Measurements from ENCODE around the gene TMEM229B.
"Not testable (repeated sequence)": the region's sequence is repeated elsewhere in the genome, so short reads cannot be mapped to it uniquely, and the experiment has no call there.

Gene TMEM229B

GRCh38 chr14:67451667-67452066 lies 36.9 kb downstream of the TMEM229B start:
- not testable (repeated sequence) for H3K27me3 ChIP-seq (ENCODE audit: control insufficient read depth in 3 of 3, insufficient read depth in 3 of 3, low read depth in 1 of 3, low read length in 3 of 3); H3K14ac ChIP-seq (ENCODE audit: low read length); H2BK15ac ChIP-seq (ENCODE audit: low read length); H2BK12ac ChIP-seq (ENCODE audit: low read length); H3K4ac ChIP-seq (ENCODE audit: low read length); H2BK5ac ChIP-seq (ENCODE audit: low read length); H3K4me1 ChIP-seq (ENCODE audit: control insufficient read depth in 2 of 2, insufficient read depth in 1 of 2, low read depth in 1 of 2, low read length in 2 of 2); H2BK120ac ChIP-seq (ENCODE audit: low read depth, low read length); H3K36me3 ChIP-seq (replicated peaks in 1 of 2; ENCODE audit: control insufficient read depth in 2 of 2, insufficient read depth in 2 of 2, low read length in 2 of 2); H3K9ac ChIP-seq (ENCODE audit: low read depth, low read length, poor library complexity); H3K4me3 ChIP-seq (ENCODE audit: low read length in 2 of 2); H4K91ac ChIP-seq (ENCODE audit: low read depth, low read length, poor library complexity); H3K23ac ChIP-seq (ENCODE audit: low read depth, low read length, poor library complexity); H2AFZ ChIP-seq (ENCODE audit: low read length); H3K9me3 ChIP-seq (replicated peaks in 1 of 2; ENCODE audit: control insufficient read depth in 2 of 2, insufficient read depth in 1 of 2, low read depth in 1 of 2, low read length in 2 of 2); H3K4me2 ChIP-seq (ENCODE audit: insufficient read depth, low read length, poor library complexity, severe bottlenecking); H3K27ac ChIP-seq (replicated peaks; ENCODE audit: low read length); H3K18ac ChIP-seq (ENCODE audit: low read length); H2AK5ac ChIP-seq (ENCODE audit: low read depth, low read length); H4K8ac ChIP-seq (ENCODE audit: low read depth, low read length); DNase-seq (ENCODE audit: low spot score); H3K79me1 ChIP-seq (ENCODE audit: low read depth, low read length)
- no CpG with 5 or more reads among the region's 6 CpGs for WGBS, 2 donors (ENCODE audit: extremely low coverage in 2 of 2, insufficient read length in 2 of 2, insufficient replicate concordance in 1 of 2)

- Histone ChIP-seq H4K8ac (ENCODE audit: low read depth, low read length) (no peak overlapping the region), H3K27ac (replicated peaks; ENCODE audit: low read length) (no peak overlapping the region), H3K4me1 (ENCODE audit: control insufficient read depth in 2 of 2, insufficient read depth in 1 of 2, low read depth in 1 of 2, low read length in 2 of 2) (no peaks in the 10 kb centered on the region), H2AK5ac (ENCODE audit: low read depth, low read length) (no peak overlapping the region), H4K91ac (ENCODE audit: low read depth, low read length, poor library complexity) (no peak overlapping the region), H3K23ac (ENCODE audit: low read depth, low read length, poor library complexity) (no peak overlapping the region), H2AFZ (ENCODE audit: low read length) (no peak overlapping the region), H2BK5ac (ENCODE audit: low read length) (no peak overlapping the region), H3K4me3 (ENCODE audit: low read length in 2 of 2) (no peak overlapping the region), H2BK120ac (ENCODE audit: low read depth, low read length) (no peak overlapping the region), H3K9ac (ENCODE audit: low read depth, low read length, poor library complexity) (no peak overlapping the region), H3K36me3 (replicated peaks in 1 of 2; ENCODE audit: control insufficient read depth in 2 of 2, insufficient read depth in 2 of 2, low read length in 2 of 2) (no peaks in the 10 kb centered on the region), H3K27me3 (ENCODE audit: control insufficient read depth in 3 of 3, insufficient read depth in 3 of 3, low read depth in 1 of 3, low read length in 3 of 3) (peaks cover 0 to 12% (median 0%) of the 10 kb centered on the region in 3 experiments), H3K9me3 (replicated peaks in 1 of 2; ENCODE audit: control insufficient read depth in 2 of 2, insufficient read depth in 1 of 2, low read depth in 1 of 2, low read length in 2 of 2) (no peaks in the 10 kb centered on the region), H3K79me1 (ENCODE audit: low read depth, low read length) (no peaks in the 10 kb centered on the region), H3K4ac (ENCODE audit: low read length) (no peak overlapping the region), H2BK15ac (ENCODE audit: low read length) (no peak overlapping the region), H3K14ac (ENCODE audit: low read length) (no peak overlapping the region), H3K18ac (ENCODE audit: low read length) (no peak overlapping the region), H2BK12ac (ENCODE audit: low read length) (no peak overlapping the region), H3K4me2 (ENCODE audit: insufficient read depth, low read length, poor library complexity, severe bottlenecking) (no peak overlapping the region)
- DNase-seq (ENCODE audit: low spot score) = no peak
- WGBS, 2 donors (ENCODE audit: extremely low coverage in 2 of 2, insufficient read length in 2 of 2, insufficient replicate concordance in 1 of 2) = no CpG with 5 or more reads among the region's 2 CpGs
Observed at GRCh38 chr14:67449096-67449495, 39.4 kb downstream of the TMEM229B start.

GRCh38 chr14:67447033-67447381 lies 41.5 kb downstream of the TMEM229B start:
- no peak overlapping the region for H3K4me2 ChIP-seq (ENCODE audit: insufficient read depth, low read length, poor library complexity, severe bottlenecking)
- H2AK5ac ChIP-seq (ENCODE audit: low read depth, low read length) = no peak overlapping the region
- H3K4ac ChIP-seq (ENCODE audit: low read length) = no peak overlapping the region
- H3K9me3 ChIP-seq (replicated peaks in 1 of 2; ENCODE audit: control insufficient read depth in 2 of 2, insufficient read depth in 1 of 2, low read depth in 1 of 2, low read length in 2 of 2) = no peaks in the 10 kb centered on the region
- H4K8ac ChIP-seq (ENCODE audit: low read depth, low read length) = no peak overlapping the region
- H3K9ac ChIP-seq (ENCODE audit: low read depth, low read length, poor library complexity) = no peak overlapping the region
- H2AFZ ChIP-seq (ENCODE audit: low read length) = no peak overlapping the region
- H4K91ac ChIP-seq (ENCODE audit: low read depth, low read length, poor library complexity) = no peak overlapping the region
- no peak overlapping the region for H3K18ac ChIP-seq (ENCODE audit: low read length)
- H3K36me3 ChIP-seq (replicated peaks in 1 of 2; ENCODE audit: control insufficient read depth in 2 of 2, insufficient read depth in 2 of 2, low read length in 2 of 2) = no peaks in the 10 kb centered on the region
- H3K14ac ChIP-seq (ENCODE audit: low read length) = no peak overlapping the region
- no peak overlapping the region for H2BK5ac ChIP-seq (ENCODE audit: low read length)
- H2BK15ac ChIP-seq (ENCODE audit: low read length) = no peak overlapping the region
- no peak overlapping the region for H2BK120ac ChIP-seq (ENCODE audit: low read depth, low read length)
- H3K27me3 ChIP-seq (ENCODE audit: control insufficient read depth in 3 of 3, insufficient read depth in 3 of 3, low read depth in 1 of 3, low read length in 3 of 3) = peaks cover 0 to 4% (median 0%) of the 10 kb centered on the region in 3 experiments
- H3K4me1 ChIP-seq (ENCODE audit: control insufficient read depth in 2 of 2, insufficient read depth in 1 of 2, low read depth in 1 of 2, low read length in 2 of 2) = no peaks in the 10 kb centered on the region
- WGBS, 2 donors (ENCODE audit: extremely low coverage in 2 of 2, insufficient read length in 2 of 2, insufficient replicate concordance in 1 of 2) = no CpG with 5 or more reads among the region's 1 CpG
- no peak overlapping the region for H3K27ac ChIP-seq (replicated peaks; ENCODE audit: low read length)
- H3K23ac ChIP-seq (ENCODE audit: low read depth, low read length, poor library complexity) = no peak overlapping the region
- no peak overlapping the region for H3K4me3 ChIP-seq (ENCODE audit: low read length in 2 of 2)
- no peaks in the 10 kb centered on the region for H3K79me1 ChIP-seq (ENCODE audit: low read depth, low read length)
- DNase-seq (ENCODE audit: low spot score) = no peak
- no peak overlapping the region for H2BK12ac ChIP-seq (ENCODE audit: low read length)

GRCh38 chr14:67446371-67447032 lies 42.0 kb downstream of the TMEM229B start:
- no peak overlapping the region for H3K23ac ChIP-seq (ENCODE audit: low read depth, low read length, poor library complexity)
- no peak overlapping the region for H2AK5ac ChIP-seq (ENCODE audit: low read depth, low read length)
- peaks cover 0 to 6% (median 0%) of the 10 kb centered on the region in 3 experiments for H3K27me3 ChIP-seq (ENCODE audit: control insufficient read depth in 3 of 3, insufficient read depth in 3 of 3, low read depth in 1 of 3, low read length in 3 of 3)
- H2BK12ac ChIP-seq (ENCODE audit: low read length) = peak overlapping the region; percentile 30
- H2BK5ac ChIP-seq (ENCODE audit: low read length) = no peak overlapping the region
- no peaks in the 10 kb centered on the region for H3K4me1 ChIP-seq (ENCODE audit: control insufficient read depth in 2 of 2, insufficient read depth in 1 of 2, low read depth in 1 of 2, low read length in 2 of 2)
- no peak overlapping the region for H4K91ac ChIP-seq (ENCODE audit: low read depth, low read length, poor library complexity)
- peak overlapping the region; percentile 26 for H3K4me2 ChIP-seq (ENCODE audit: insufficient read depth, low read length, poor library complexity, severe bottlenecking)
- H4K8ac ChIP-seq (ENCODE audit: low read depth, low read length) = no peak overlapping the region
- no peak overlapping the region for H3K18ac ChIP-seq (ENCODE audit: low read length)
- H3K79me1 ChIP-seq (ENCODE audit: low read depth, low read length) = no peaks in the 10 kb centered on the region
- H3K9me3 ChIP-seq (replicated peaks in 1 of 2; ENCODE audit: control insufficient read depth in 2 of 2, insufficient read depth in 1 of 2, low read depth in 1 of 2, low read length in 2 of 2) = no peaks in the 10 kb centered on the region
- H2BK15ac ChIP-seq (ENCODE audit: low read length) = no peak overlapping the region
- no peak overlapping the region for H3K14ac ChIP-seq (ENCODE audit: low read length)
- H2AFZ ChIP-seq (ENCODE audit: low read length) = no peak overlapping the region
- no peak overlapping the region for H2BK120ac ChIP-seq (ENCODE audit: low read depth, low read length)
- no peak overlapping the region for H3K4me3 ChIP-seq (ENCODE audit: low read length in 2 of 2)
- no CpG with 5 or more reads among the region's 8 CpGs for WGBS, 2 donors (ENCODE audit: extremely low coverage in 2 of 2, insufficient read length in 2 of 2, insufficient replicate concordance in 1 of 2)
- no peak overlapping the region for H3K9ac ChIP-seq (ENCODE audit: low read depth, low read length, poor library complexity)
- DNase-seq (ENCODE audit: low spot score) = no peak
- H3K27ac ChIP-seq (replicated peaks; ENCODE audit: low read length) = no peak overlapping the region
- H3K4ac ChIP-seq (ENCODE audit: low read length) = no peak overlapping the region
- no peaks in the 10 kb centered on the region for H3K36me3 ChIP-seq (replicated peaks in 1 of 2; ENCODE audit: control insufficient read depth in 2 of 2, insufficient read depth in 2 of 2, low read length in 2 of 2)
